ENCODE results near the gene TUBA4A. TPM values are rescaled to one million over a fixed set of nuclear protein-coding genes. Genes with fewer than 3 reads are reported as not detected.

TUBA4A gene
- total and polyA plus RNA-seq, 10 donors = 60.2 to 120 (median 73.4) TPM

- intact Hi-C loops (cut with DNase I; ENCODE audit: low total_unique reads) = no loop called here
- H3K36me3 ChIP-seq = peaks cover 0 to 71% (median 53%) of the 10 kb centered on the region in 6 donors
- TF ChIP-seq CTCF (IDR thresholded peaks at IDR 0.05 in 8 of 11, conservative IDR thresholded peaks at IDR 0.05 in 3 of 11) (no peak), POLR2AphosphoS5 (IDR thresholded peaks at IDR 0.05) (peak in 1 of 3 donors; percentile 46)
- peak; percentile 70 for DNase-seq
- 90 to 94% (median 94%) methylated on average over 16 to 18 of the region's 18 CpGs for WGBS, 5 donors
- no peaks in the 10 kb centered on the region for H3K27me3 ChIP-seq (replicated peaks in 1 of 7)
- peaks cover 23 to 62% (median 33%) of the 10 kb centered on the region in 6 donors for H3K4me1 ChIP-seq
- H3K4me3 ChIP-seq = peak overlapping the region in 1 of 8 donors; percentile 53
- H3K27ac ChIP-seq = peak overlapping the region in 1 of 8 donors; percentile 90
- no peaks in the 10 kb centered on the region for H3K9me3 ChIP-seq
Measured at GRCh38 chr2:219219784-219220532, 33.8 kb downstream of the TUBA4A start.

GRCh38 chr2:219218732-219219701 lies 34.7 kb downstream of the TUBA4A start, which contains the start of gene ABCB6:
Gene ABCB6 (minus strand): TSS chr2:219218958. CDS start chr2:219218673, 285 bp downstream.
- WGBS, 5 donors = 14 to 29% (median 16%) methylated on average over 37 to 71 of the region's 71 CpGs
- Histone ChIP-seq H3K27ac (peak within 1 kb of the TSS; percentile 68 to 90 (median 84)), H3K27me3 (replicated peaks in 1 of 7) (no peaks in the 10 kb centered on the region), H3K36me3 (peaks cover 0 to 71% (median 43%) of the 10 kb centered on the region in 6 donors), H3K4me1 (peaks cover 23 to 53% (median 31%) of the 10 kb centered on the region in 6 donors), H3K4me3 (peak within 1 kb of the TSS; percentile 52 to 93 (median 61)), H3K9me3 (no peaks in the 10 kb centered on the region)
- peak in 1 of 3 donors; percentile 14 for TF ChIP-seq POLR2A (IDR thresholded peaks at IDR 0.05)
- peak; percentile 91 to 94 (median 94) for TF ChIP-seq POLR2AphosphoS5 (IDR thresholded peaks at IDR 0.05)
- TF ChIP-seq CTCF (IDR thresholded peaks at IDR 0.05 in 8 of 11, conservative IDR thresholded peaks at IDR 0.05 in 3 of 11) = no peak
- peak; percentile 97 for DNase-seq
- intact Hi-C loops (cut with DNase I; ENCODE audit: low total_unique reads) = no loop called here

DNA sequence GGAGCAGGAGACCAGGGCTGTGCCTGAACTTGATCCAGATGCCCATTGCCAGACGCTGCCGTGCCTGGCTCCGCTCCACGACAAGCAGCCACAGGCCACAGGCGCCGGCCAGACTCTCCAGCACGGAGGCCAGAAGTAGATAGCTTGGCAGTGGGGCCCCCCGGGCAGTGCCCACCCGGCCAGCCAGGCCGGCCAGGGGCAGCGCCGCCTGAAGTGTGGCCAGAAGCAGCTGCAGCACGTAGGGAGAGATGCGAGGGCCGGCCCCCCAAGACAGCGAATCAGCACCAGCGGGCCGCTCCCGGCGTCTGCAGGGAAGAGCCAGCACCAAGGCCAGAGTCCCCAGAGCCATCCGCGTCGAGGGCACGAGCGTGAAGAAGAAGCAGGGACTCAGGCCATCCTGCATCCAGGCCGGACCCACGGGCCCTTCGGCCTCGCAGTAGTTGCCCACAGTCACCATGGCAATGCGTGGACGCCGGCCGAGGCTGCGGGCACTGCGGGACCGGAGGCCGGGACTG lies 35.4 kb downstream of the TUBA4A start:
- Histone ChIP-seq H3K4me3 (peak overlapping the region; percentile 52 to 93 (median 61)), H3K36me3 (peaks cover 0 to 71% (median 36%) of the 10 kb centered on the region in 6 donors), H3K9me3 (no peaks in the 10 kb centered on the region), H3K4me1 (peaks cover 23 to 55% (median 31%) of the 10 kb centered on the region in 6 donors), H3K27me3 (replicated peaks in 1 of 7) (no peaks in the 10 kb centered on the region), H3K27ac (peak overlapping the region; percentile 68 to 90 (median 84))
- TF ChIP-seq POLR2AphosphoS5 (IDR thresholded peaks at IDR 0.05) = no peak
- no peak for TF ChIP-seq CTCF (IDR thresholded peaks at IDR 0.05 in 8 of 11, conservative IDR thresholded peaks at IDR 0.05 in 3 of 11)
- no peak for TF ChIP-seq POLR2A (IDR thresholded peaks at IDR 0.05)
- no peak for DNase-seq
- intact Hi-C loops (cut with DNase I; ENCODE audit: low total_unique reads) = no loop called here
- 0 to 2% (median 1%) methylated on average over 28 to 37 of the region's 37 CpGs; no CpG with 5 or more reads in 1 of the 5 donors for whole genome bisulfite sequencing, 5 donors

Data from spleen (tissue), 11 donors.